Natural killer cell (primary cell): ENCODE data around the gene CAMKK1. TPM values are rescaled to one million over a fixed set of nuclear protein-coding genes. Genes with fewer than 3 reads are reported as not detected.

ENCODE experiments used
- ATAC-seq, 3 donors: fragments of 150-1000 bp in 2 of 3; fragments of 200-7000 bp in 1 of 3; cut with Tn5 transposase; 1 replicate in 1 of 3; 2 replicates in 2 of 3; pipeline ENCODE4 v1.10.0; 2021; ENCODE audit warnings: mild to moderate bottlenecking in 2 of 3, moderate library complexity in 2 of 3
- DNase-seq, 2 donors: peaks; one replicate each; pipeline versions ENCODE4 v3.0.0 to v3.0.0-alpha.2; 2013 to 2021; ENCODE audit warnings: mixed read lengths in 1 of 2
- H3K27ac ChIP-seq: one replicate; pipeline ENCODE4 v1.5.1; 2013; ENCODE audit warnings: mild to moderate bottlenecking, low read length
- H3K27me3 ChIP-seq: one replicate; pipeline ENCODE4 v1.6.1; 2013; ENCODE audit warnings: low read length; ENCODE audit not compliant: control insufficient read depth, insufficient read depth
- H3K36me3 ChIP-seq: one replicate; pipeline ENCODE4 v1.6.1; 2013; ENCODE audit warnings: low read length; ENCODE audit not compliant: control insufficient read depth, insufficient read depth
- H3K4me1 ChIP-seq: one replicate; pipeline ENCODE4 v1.6.1; 2013; ENCODE audit warnings: low read length; ENCODE audit not compliant: control insufficient read depth, insufficient read depth
- H3K4me3 ChIP-seq: one replicate; pipeline ENCODE4 v1.5.1; 2013; ENCODE audit warnings: low read length
- H3K9me3 ChIP-seq: one replicate; pipeline ENCODE4 v1.6.1; 2013; ENCODE audit warnings: low read length; ENCODE audit not compliant: control insufficient read depth, insufficient read depth
- H3K27ac Mint-ChIP-seq, 2 donors: one replicate each; pipeline ENCODE4 v1.8.0; 2022; ENCODE audit warnings: mild to moderate bottlenecking in 2 of 2, mixed read lengths in 2 of 2, moderate library complexity in 1 of 2
- H3K27me3 Mint-ChIP-seq, 2 donors: one replicate each; pipeline ENCODE4 v1.8.0; 2022; ENCODE audit warnings: low read depth in 2 of 2, mixed read lengths in 2 of 2
- H3K36me3 Mint-ChIP-seq: one replicate; pipeline ENCODE4 v1.8.0; 2022; ENCODE audit warnings: mixed read lengths
- H3K4me1 Mint-ChIP-seq, 2 donors: one replicate each; pipeline ENCODE4 v1.8.0; 2022; ENCODE audit warnings: mixed read lengths in 2 of 2
- H3K4me3 Mint-ChIP-seq: one replicate; pipeline ENCODE4 v1.8.0; 2022; ENCODE audit warnings: mild to moderate bottlenecking, moderate library complexity, mixed read lengths
- H3K9me3 Mint-ChIP-seq, 2 donors: one replicate each; pipeline ENCODE4 v1.8.0; 2022; ENCODE audit warnings: mixed read lengths in 2 of 2
- CTCF ChIP-seq: fragments of 200-600 bp; IDR thresholded peaks from one replicate; pipeline ENCODE4 v1.8.0; 2022; ENCODE audit warnings: antibody characterized with exemption
- WGBS: methylation state at CpG from one replicate; pipeline ENCODE4 v1.1.7; 2013; ENCODE audit warnings: missing lambda C conversion rate; ENCODE audit not compliant: insufficient coverage; 5-methylcytosine and 5-hydroxymethylcytosine counted together
- intact Hi-C: fragments of 100-400 bp; cut with micrococcal nuclease; formaldehyde crosslinking; loops from one replicate; pipeline ENCODE4 v1.14.2; 2022
- total RNA-seq, 4 donors: library from RNA; stranded (reverse); fragments of 120-200 nt in 1 of 4; gene quantifications; one replicate each; pipeline versions ENCODE4 v1.2.3 to v1.2.4, GENCODE V29; 2013 to 2022

CAMKK1 gene
- total RNA-seq, 3 donors from 2014 or later (not counting 1 experiment from before 2014, with no cell fraction given), result 3.2 to 4.3 (median 3.9) TPM

GRCh38 chr17:3815122-3815521 is 77.7 kb downstream of the CAMKK1 start:
- H3K27ac Mint-ChIP-seq, result no peak overlapping the region
- Histone ChIP-seq H3K9me3 (no peaks in the 10 kb centered on the region), H3K36me3 (peaks cover 86% of the 10 kb centered on the region), H3K27me3 (no peaks in the 10 kb centered on the region), H3K27ac (no peak overlapping the region), H3K4me3 (no peak overlapping the region), H3K4me1 (no peaks in the 10 kb centered on the region)
- no peaks in the 10 kb centered on the region for H3K27me3 Mint-ChIP-seq
- no peak overlapping the region for H3K4me3 Mint-ChIP-seq
- intact Hi-C loops, result no loop called here
- no peaks in the 10 kb centered on the region for H3K4me1 Mint-ChIP-seq
- H3K36me3 Mint-ChIP-seq, result peaks cover 28% of the 10 kb centered on the region
- 98% methylated on average over 5 of the region's 6 CpGs for WGBS
- ATAC-seq (no peak), DNase-seq (no peak)
- no peak for TF ChIP-seq CTCF
- no peaks in the 10 kb centered on the region for H3K9me3 Mint-ChIP-seq

GRCh38 chr17:3814361-3814760 is 78.5 kb downstream of the CAMKK1 start:
- H3K4me1 Mint-ChIP-seq, result no peaks in the 10 kb centered on the region
- peaks cover 81% of the 10 kb centered on the region for H3K36me3 ChIP-seq
- H3K4me3 Mint-ChIP-seq, result no peak overlapping the region
- no peaks in the 10 kb centered on the region for H3K27me3 ChIP-seq
- intact Hi-C loops, result no loop called here
- no peaks in the 10 kb centered on the region for H3K27me3 Mint-ChIP-seq
- H3K36me3 Mint-ChIP-seq, result peaks cover 32% of the 10 kb centered on the region
- DNase-seq, result no peak
- no peak for ATAC-seq
- H3K4me3 ChIP-seq, result no peak overlapping the region
- no peaks in the 10 kb centered on the region for H3K4me1 ChIP-seq
- no peaks in the 10 kb centered on the region for H3K9me3 ChIP-seq
- no peak overlapping the region for H3K27ac Mint-ChIP-seq
- H3K27ac ChIP-seq, result no peak overlapping the region
- TF ChIP-seq CTCF, result no peak
- 96% methylated on average over 13 of the region's 13 CpGs for WGBS
- H3K9me3 Mint-ChIP-seq, result no peaks in the 10 kb centered on the region

- no peak overlapping the region for H3K27ac Mint-ChIP-seq
- ATAC-seq (no peak), DNase-seq (no peak)
- H3K4me1 ChIP-seq, result no peaks in the 10 kb centered on the region
- TF ChIP-seq CTCF, result no peak
- H3K4me3 Mint-ChIP-seq, result no peak overlapping the region
- no peaks in the 10 kb centered on the region for H3K27me3 ChIP-seq
- no peaks in the 10 kb centered on the region for H3K9me3 ChIP-seq
- no peak overlapping the region for H3K4me3 ChIP-seq
- H3K27ac ChIP-seq, result no peak overlapping the region
- 97% methylated on average over 15 of the region's 15 CpGs for WGBS
- no peaks in the 10 kb centered on the region for H3K27me3 Mint-ChIP-seq
- no peaks in the 10 kb centered on the region for H3K4me1 Mint-ChIP-seq
- intact Hi-C loops, result no loop called here
- no peaks in the 10 kb centered on the region for H3K9me3 Mint-ChIP-seq
- H3K36me3 ChIP-seq, result peaks cover 77% of the 10 kb centered on the region
- H3K36me3 Mint-ChIP-seq, result peaks cover 24% of the 10 kb centered on the region
These were observed 79.7 kb downstream of the CAMKK1 start for GRCh38 chr17:3813171-3813570.

- Histone ChIP-seq H3K36me3 (peaks cover 75% of the 10 kb centered on the region), H3K27ac (no peak overlapping the region), H3K27me3 (no peaks in the 10 kb centered on the region), H3K4me3 (no peak overlapping the region), H3K4me1 (no peaks in the 10 kb centered on the region), H3K9me3 (no peaks in the 10 kb centered on the region)
- Mint-ChIP-seq H3K27me3 (no peaks in the 10 kb centered on the region), H3K9me3 (no peaks in the 10 kb centered on the region), H3K27ac (no peak overlapping the region), H3K4me3 (no peak overlapping the region), H3K36me3 (peaks cover 22% of the 10 kb centered on the region), H3K4me1 (no peaks in the 10 kb centered on the region)
- WGBS, result 98% methylated on average over 12 of the region's 12 CpGs
- ATAC-seq, result no peak
- no peak for DNase-seq
- intact Hi-C loops, result no loop called here
- no peak for TF ChIP-seq CTCF
These were observed 80.1 kb downstream of the CAMKK1 start for GRCh38 chr17:3812771-3813170.
